Posterior cingulate gyrus (tissue), 11 donors: ENCODE results near the gene CCS.
A peak's percentile ranks its signal among the peaks of the same experiment; 100 is the strongest.
"Not testable (repeated sequence)": the region's sequence is repeated elsewhere in the genome, so short reads cannot be mapped to it uniquely, and the experiment has no call there.

Source experiments
- DNase-seq, 10 donors: peaks; one replicate each; pipeline versions ENCODE4 v3.0.0 to v3.0.0-alpha.2; 2020 to 2021; ENCODE audit warnings: mixed read lengths in 3 of 10
- intact Hi-C: fragments of 100-400 bp; cut with DNase I; formaldehyde crosslinking; loops from one replicate; pipeline ENCODE4 v1.15.1; 2023

The CCS gene

GRCh38 chr11:66592457-66593302 lies at the start of gene CCS, which contains the start of gene CCDC87:
CCS (plus strand) TSS chr11:66593185; CDS start chr11:66593262, 77 bp downstream.
CCDC87 (minus strand) TSS chr11:66593063; CDS start chr11:66593015, 48 bp downstream.
- DNase-seq = peak; percentile 92 to 99 (median 98)
- intact Hi-C loops = loop anchor here (2.0 kb wide), 2 partner anchors 24 to 46 kb away; partner anchors contain the start of genes RBM14 and RBM4

- peak in 8 of 10 donors; percentile 36 to 92 (median 65) for DNase-seq
- intact Hi-C loops = no loop called here
Measured at GRCh38 chr11:66543263-66544107, 49.5 kb upstream of the CCS start.

- intact Hi-C loops, DNase-seq: not testable (repeated sequence)
Measured at GRCh38 chr11:66544952-66545351, 48.0 kb upstream of the CCS start.

- peak; percentile 92 to 100 (median 98) for DNase-seq
- intact Hi-C loops = no loop called here
Measured at GRCh38 chr11:66545701-66546367, 47.2 kb upstream of the CCS start, which contains the start of gene ZDHHC24. ZDHHC24 (minus strand) TSS chr11:66546048; CDS start chr11:66546003, 45 bp downstream.

- intact Hi-C loops = no loop called here
- DNase-seq = no peak
Measured at GRCh38 chr11:66546368-66546965, 46.5 kb upstream of the CCS start, which contains the start of gene ACTN3. ACTN3 (plus strand) TSS chr11:66546903; CDS start chr11:66546938, 35 bp downstream.

- DNase-seq = no peak
Measured at GRCh38 chr11:66546966-66547661, 45.9 kb upstream of the CCS start.

GRCh38 chr11:66547662-66548009 lies 45.3 kb upstream of the CCS start:
- no peak for DNase-seq
- intact Hi-C loops = no loop called here

More at GRCh38 chr11:66546966-66547661, 45.9 kb upstream of the CCS start:
- intact Hi-C loops = no loop called here

- intact Hi-C loops = no loop called here
- DNase-seq = no peak
Measured at GRCh38 chr11:66548041-66548440, 44.9 kb upstream of the CCS start.

- intact Hi-C loops = no loop called here
- no peak for DNase-seq
Measured at GRCh38 chr11:66548774-66549630, 44.0 kb upstream of the CCS start.

- DNase-seq = no peak
- intact Hi-C loops = no loop called here
Measured at GRCh38 chr11:66549696-66550095, 43.3 kb upstream of the CCS start.

GRCh38 chr11:66550887-66551286 lies 42.1 kb upstream of the CCS start:
- intact Hi-C loops = no loop called here
- no peak for DNase-seq

- intact Hi-C loops = no loop called here
- no peak for DNase-seq
Measured at GRCh38 chr11:66554602-66555001, 38.4 kb upstream of the CCS start.

- intact Hi-C loops = no loop called here
- no peak for DNase-seq
Measured at GRCh38 chr11:66555416-66555815, 37.6 kb upstream of the CCS start.

GRCh38 chr11:66556086-66556485 lies 36.9 kb upstream of the CCS start:
- intact Hi-C loops = no loop called here

GRCh38 chr11:66557733-66558326 lies 35.2 kb upstream of the CCS start:
- intact Hi-C loops = no loop called here
- DNase-seq = no peak

More at GRCh38 chr11:66556086-66556485, 36.9 kb upstream of the CCS start:
- no peak for DNase-seq

- intact Hi-C loops = no loop called here
- DNase-seq = peak in 1 of 10 donors; percentile 89
Measured at GRCh38 chr11:66559142-66559865, 33.7 kb upstream of the CCS start.
